ENCODE data around the gene BRI3.

The BRI3 gene

GRCh38 chr7:98338441-98338840, 57.0 kb downstream of the BRI3 start:
- CTCF ChIA-PET: no interaction called here
- DNase-seq (ENCODE audit: extremely low spot score): no peak
- TF ChIP-seq NFRKB (IDR thresholded peaks at IDR 0.05) (no peak), HDGF (IDR thresholded peaks at IDR 0.05; ENCODE audit: borderline replicate concordance) (no peak), ARNT (IDR thresholded peaks at IDR 0.05) (no peak), TARDBP (IDR thresholded peaks at IDR 0.05) (no peak), BHLHE40 (IDR thresholded peaks at IDR 0.05; ENCODE audit: borderline replicate concordance) (no peak), ELF4 (IDR thresholded peaks at IDR 0.05) (no peak)
- POLR2A ChIA-PET: no interaction called here

- CTCF ChIA-PET: no interaction called here
- no peak for DNase-seq (ENCODE audit: extremely low spot score)
- POLR2A ChIA-PET: no interaction called here
- TF ChIP-seq ARNT (IDR thresholded peaks at IDR 0.05) (no peak), ZNF384 (IDR thresholded peaks at IDR 0.05) (no peak), FOXA1 (IDR thresholded peaks at IDR 0.05) (no peak), CTBP1 (IDR thresholded peaks at IDR 0.05; ENCODE audit: borderline replicate concordance) (no peak), TARDBP (IDR thresholded peaks at IDR 0.05) (no peak)
These were observed 57.6 kb downstream of the BRI3 start for GRCh38 chr7:98339043-98339442.

- TF ChIP-seq HDGF (IDR thresholded peaks at IDR 0.05; ENCODE audit: borderline replicate concordance): no peak
- no peak for TF ChIP-seq ZNF384 (IDR thresholded peaks at IDR 0.05)
- TF ChIP-seq SP1 (IDR thresholded peaks at IDR 0.05): no peak
- TF ChIP-seq LEF1 (IDR thresholded peaks at IDR 0.05; ENCODE audit: borderline replicate concordance): no peak
- TF ChIP-seq L3MBTL2 (conservative IDR thresholded peaks at IDR 0.05): no peak
- no peak for TF ChIP-seq FOXM1 (IDR thresholded peaks at IDR 0.05; ENCODE audit: borderline replicate concordance)
- no peak for DNase-seq (ENCODE audit: extremely low spot score)
- POLR2A ChIA-PET: no interaction called here
- CTCF ChIA-PET: no interaction called here
These were observed 59.6 kb downstream of the BRI3 start for GRCh38 chr7:98341106-98341505.
